ENCODE measurements around the gene COL12A1. TPM values are rescaled to one million over a fixed set of nuclear protein-coding genes. Genes with fewer than 3 reads are reported as not detected.

The COL12A1 gene
- total RNA-seq, 1 donor from 2014 or later: 17.5 TPM

DNA sequence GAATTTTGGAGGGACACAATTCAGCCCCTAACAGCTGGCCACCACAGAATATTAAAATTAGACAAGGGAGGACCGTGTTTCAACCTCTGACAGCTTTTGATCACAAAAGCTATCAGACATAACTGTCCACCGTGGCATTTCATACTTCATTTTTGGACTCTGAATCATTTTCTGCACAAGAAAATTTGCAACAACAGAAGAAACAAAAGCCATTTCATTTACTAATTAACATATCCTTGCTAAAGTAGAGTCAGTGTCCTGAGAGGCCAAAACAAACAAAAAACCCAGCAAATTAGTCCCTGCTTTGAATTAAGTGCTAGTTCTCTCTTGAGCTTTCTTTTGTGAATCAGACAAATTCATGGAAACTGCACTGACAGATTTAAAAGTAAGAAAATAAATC lies 17.6 kb upstream of the COL12A1 start:
- TF ChIP-seq, protein P1, sequence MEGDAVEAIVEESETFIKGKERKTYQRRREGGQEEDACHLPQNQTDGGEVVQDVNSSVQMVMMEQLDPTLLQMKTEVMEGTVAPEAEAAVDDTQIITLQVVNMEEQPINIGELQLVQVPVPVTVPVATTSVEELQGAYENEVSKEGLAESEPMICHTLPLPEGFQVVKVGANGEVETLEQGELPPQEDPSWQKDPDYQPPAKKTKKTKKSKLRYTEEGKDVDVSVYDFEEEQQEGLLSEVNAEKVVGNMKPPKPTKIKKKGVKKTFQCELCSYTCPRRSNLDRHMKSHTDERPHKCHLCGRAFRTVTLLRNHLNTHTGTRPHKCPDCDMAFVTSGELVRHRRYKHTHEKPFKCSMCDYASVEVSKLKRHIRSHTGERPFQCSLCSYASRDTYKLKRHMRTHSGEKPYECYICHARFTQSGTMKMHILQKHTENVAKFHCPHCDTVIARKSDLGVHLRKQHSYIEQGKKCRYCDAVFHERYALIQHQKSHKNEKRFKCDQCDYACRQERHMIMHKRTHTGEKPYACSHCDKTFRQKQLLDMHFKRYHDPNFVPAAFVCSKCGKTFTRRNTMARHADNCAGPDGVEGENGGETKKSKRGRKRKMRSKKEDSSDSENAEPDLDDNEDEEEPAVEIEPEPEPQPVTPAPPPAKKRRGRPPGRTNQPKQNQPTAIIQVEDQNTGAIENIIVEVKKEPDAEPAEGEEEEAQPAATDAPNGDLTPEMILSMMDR (conservative IDR thresholded peaks at IDR 0.05; ENCODE audit: low read depth, low read length): no peak
- no peak overlapping the region for H3K4me3 ChIP-seq (ENCODE audit: low read depth, low read length)
- DNase-seq (ENCODE audit: low read depth): no peak

DNA sequence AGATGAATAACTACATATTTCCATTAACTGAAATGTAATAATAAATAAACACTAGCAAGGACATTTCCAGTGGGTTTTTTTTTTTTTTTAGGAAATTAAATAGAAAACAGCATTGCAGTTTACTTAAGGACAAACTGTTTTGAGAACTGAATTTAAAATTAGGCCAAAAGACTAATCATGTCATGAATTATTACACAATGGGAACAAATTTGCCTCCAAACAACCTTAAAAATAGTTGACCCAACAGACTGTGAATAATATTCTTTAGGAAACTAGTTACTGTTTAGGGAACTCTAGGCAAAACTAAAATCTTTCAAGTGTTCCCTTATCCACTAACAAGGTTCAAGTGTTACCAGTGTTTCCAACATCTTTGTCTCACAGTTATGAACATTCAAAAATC lies 16.4 kb upstream of the COL12A1 start:
- H3K4me3 ChIP-seq (ENCODE audit: low read depth, low read length): no peak overlapping the region
- TF ChIP-seq, protein P1 (conservative IDR thresholded peaks at IDR 0.05; ENCODE audit: low read depth, low read length): no peak
- no peak for DNase-seq (ENCODE audit: low read depth)

DNA sequence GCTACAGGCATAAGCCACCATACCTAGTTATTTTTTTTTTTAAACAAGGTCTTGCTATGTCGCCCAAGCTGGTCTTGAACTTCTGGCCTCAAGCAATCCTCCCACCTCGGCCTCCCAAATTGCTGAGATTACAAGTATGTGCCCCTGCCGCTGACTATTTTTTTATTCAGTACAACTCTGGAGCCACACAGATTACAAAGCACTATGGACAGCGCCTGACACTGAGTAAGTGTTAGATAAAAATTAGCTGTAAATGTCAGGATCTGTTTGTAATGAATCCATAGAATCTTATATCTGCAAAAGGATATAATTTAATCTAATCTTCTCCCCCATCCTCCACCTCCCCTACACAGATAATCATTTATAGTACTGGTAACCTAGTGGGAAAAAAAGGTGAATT lies 15.3 kb upstream of the COL12A1 start:
- no peak for DNase-seq (ENCODE audit: low read depth)
- H3K4me3 ChIP-seq (ENCODE audit: low read depth, low read length): no peak overlapping the region

DNA sequence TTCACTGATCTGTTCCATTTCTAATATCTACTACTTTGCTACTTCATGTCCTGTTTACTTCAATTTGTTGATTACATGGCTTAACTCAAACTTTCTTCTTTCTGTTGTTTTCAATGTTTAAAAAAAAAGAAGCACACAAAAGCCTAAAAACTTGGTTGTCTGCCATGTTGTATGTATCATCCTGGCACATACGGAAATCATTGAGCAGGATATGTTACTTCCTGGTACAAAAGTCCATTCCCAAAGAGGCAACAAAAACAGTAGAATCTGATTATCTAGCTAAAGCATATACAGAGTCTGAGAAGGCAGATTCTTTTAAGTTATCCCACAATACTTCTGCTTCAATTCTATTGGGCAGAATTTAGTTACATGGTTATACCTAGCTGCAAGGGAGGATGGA lies 14.5 kb upstream of the COL12A1 start:
- no peak overlapping the region for H3K4me3 ChIP-seq (ENCODE audit: low read depth, low read length)
- no peak for DNase-seq (ENCODE audit: low read depth)
- TF ChIP-seq, protein P1 (conservative IDR thresholded peaks at IDR 0.05; ENCODE audit: low read depth, low read length): no peak

More for the DNA sequence above, 15.3 kb upstream of the COL12A1 start:
- TF ChIP-seq, protein P1 (conservative IDR thresholded peaks at IDR 0.05; ENCODE audit: low read depth, low read length): no peak

DNA sequence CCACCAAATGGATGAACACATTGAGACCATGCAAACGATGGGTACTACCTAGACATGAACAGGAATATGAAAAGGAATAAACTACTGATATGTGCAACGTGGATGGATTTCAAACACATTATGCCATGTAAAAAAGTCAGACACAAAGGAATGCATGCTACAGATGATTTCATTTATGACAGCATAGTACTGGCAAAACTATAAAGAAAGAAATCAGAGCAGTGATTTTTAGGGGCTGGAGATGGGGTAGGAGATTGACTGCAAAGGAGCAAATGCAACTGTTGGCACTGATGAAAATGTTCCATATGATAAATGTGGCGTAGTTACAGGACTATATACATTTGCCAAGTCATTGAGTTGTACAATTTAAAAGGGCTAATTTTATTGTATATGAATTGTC lies 13.4 kb upstream of the COL12A1 start:
- no peak overlapping the region for H3K4me3 ChIP-seq (ENCODE audit: low read depth, low read length)
- no peak for DNase-seq (ENCODE audit: low read depth)
- TF ChIP-seq, protein P1 (conservative IDR thresholded peaks at IDR 0.05; ENCODE audit: low read depth, low read length): no peak

DNA sequence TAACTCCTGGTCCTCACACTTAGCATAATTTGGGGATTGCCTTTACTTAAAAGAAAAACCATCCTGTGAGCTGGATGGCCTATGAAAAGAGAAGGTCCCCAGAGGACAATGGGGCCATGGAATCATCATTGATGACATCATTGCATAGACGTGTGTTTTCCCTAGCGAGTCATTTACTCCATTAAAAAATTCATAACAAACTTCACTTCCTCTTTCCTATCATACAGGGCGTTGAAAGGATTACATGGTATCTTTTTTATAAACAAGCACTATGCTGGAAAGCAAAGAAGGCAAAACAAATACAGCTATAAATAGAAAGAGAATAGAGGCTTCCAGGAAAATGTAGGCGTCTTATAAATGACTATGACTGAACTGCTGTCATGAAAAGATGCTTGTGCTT lies 11.3 kb upstream of the COL12A1 start:
- DNase-seq (ENCODE audit: low read depth): no peak
- H3K4me3 ChIP-seq (ENCODE audit: low read depth, low read length): no peak overlapping the region
- TF ChIP-seq, protein P1 (conservative IDR thresholded peaks at IDR 0.05; ENCODE audit: low read depth, low read length): no peak

DNA sequence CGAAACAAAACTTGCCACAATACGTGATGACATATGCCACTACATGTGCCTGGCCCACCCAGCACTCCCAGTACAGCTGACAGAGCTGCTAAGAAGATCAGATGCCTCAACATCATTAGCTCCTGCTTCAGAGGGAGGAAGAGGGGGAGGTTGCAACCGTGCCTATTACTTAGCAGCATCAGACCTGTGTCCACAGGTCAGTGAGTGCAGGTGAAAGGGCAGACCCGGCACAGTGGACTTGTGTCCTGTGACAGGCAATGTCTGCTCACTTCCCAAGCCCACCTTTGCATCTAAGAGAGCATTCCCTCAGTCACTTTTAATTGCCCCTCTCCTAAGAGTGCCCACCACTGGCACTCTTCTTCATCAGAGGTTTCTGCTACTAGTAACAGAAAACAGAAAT lies 9.4 kb upstream of the COL12A1 start:
- H3K4me3 ChIP-seq (ENCODE audit: low read depth, low read length): no peak overlapping the region
- no peak for DNase-seq (ENCODE audit: low read depth)
- TF ChIP-seq, protein P1 (conservative IDR thresholded peaks at IDR 0.05; ENCODE audit: low read depth, low read length): no peak
